ENCODE results near the gene GIMAP8.

GIMAP8 gene

GRCh38 chr7:150410680-150411346 lies 39.6 kb upstream of the GIMAP8 start:
- H3K9me3 Mint-ChIP-seq, result no peaks in the 10 kb centered on the region
- DNase-seq, result peak; percentile 57
- peak overlapping the region; percentile 59 for H3K4me3 Mint-ChIP-seq
- H3K27ac Mint-ChIP-seq, result peak overlapping the region; percentile 96
- TF ChIP-seq, protein P1, sequence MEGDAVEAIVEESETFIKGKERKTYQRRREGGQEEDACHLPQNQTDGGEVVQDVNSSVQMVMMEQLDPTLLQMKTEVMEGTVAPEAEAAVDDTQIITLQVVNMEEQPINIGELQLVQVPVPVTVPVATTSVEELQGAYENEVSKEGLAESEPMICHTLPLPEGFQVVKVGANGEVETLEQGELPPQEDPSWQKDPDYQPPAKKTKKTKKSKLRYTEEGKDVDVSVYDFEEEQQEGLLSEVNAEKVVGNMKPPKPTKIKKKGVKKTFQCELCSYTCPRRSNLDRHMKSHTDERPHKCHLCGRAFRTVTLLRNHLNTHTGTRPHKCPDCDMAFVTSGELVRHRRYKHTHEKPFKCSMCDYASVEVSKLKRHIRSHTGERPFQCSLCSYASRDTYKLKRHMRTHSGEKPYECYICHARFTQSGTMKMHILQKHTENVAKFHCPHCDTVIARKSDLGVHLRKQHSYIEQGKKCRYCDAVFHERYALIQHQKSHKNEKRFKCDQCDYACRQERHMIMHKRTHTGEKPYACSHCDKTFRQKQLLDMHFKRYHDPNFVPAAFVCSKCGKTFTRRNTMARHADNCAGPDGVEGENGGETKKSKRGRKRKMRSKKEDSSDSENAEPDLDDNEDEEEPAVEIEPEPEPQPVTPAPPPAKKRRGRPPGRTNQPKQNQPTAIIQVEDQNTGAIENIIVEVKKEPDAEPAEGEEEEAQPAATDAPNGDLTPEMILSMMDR (IDR thresholded peaks at IDR 0.05), result no peak
- H3K36me3 Mint-ChIP-seq (ENCODE audit: low read depth), result peaks cover 14% of the 10 kb centered on the region
- peaks cover 26% of the 10 kb centered on the region for H3K27me3 Mint-ChIP-seq (ENCODE audit: low read depth, poor library complexity)
- H3K4me1 Mint-ChIP-seq, result peaks cover 76% of the 10 kb centered on the region

DNA sequence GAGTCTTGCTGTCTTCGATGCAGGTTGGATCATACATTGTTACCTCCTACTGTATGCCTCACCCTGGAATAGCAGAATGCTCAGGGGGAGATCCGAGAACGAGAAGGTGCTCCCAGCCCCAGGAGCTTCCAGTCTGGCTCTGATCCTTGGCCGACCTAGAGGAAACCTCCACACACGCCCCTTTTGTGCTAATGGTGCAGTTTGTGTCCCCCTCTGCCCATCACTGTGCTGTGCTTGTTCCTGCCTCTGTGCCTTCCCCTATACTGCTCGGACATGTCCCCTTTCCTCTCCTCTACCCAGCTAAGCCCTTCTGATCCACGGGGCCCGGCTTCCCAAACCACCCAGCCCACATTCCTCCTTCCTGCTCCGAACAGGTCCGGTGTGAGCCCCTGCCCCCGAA lies 38.8 kb upstream of the GIMAP8 start:
- DNase-seq, result no peak
- no peak overlapping the region for H3K4me3 Mint-ChIP-seq
- H3K36me3 Mint-ChIP-seq (ENCODE audit: low read depth), result peaks cover 14% of the 10 kb centered on the region
- H3K9me3 Mint-ChIP-seq, result no peaks in the 10 kb centered on the region
- H3K27ac Mint-ChIP-seq, result peak overlapping the region; percentile 96
- peaks cover 76% of the 10 kb centered on the region for H3K4me1 Mint-ChIP-seq
- peaks cover 18% of the 10 kb centered on the region for H3K27me3 Mint-ChIP-seq (ENCODE audit: low read depth, poor library complexity)
- TF ChIP-seq, protein P1 (IDR thresholded peaks at IDR 0.05), result no peak

DNA sequence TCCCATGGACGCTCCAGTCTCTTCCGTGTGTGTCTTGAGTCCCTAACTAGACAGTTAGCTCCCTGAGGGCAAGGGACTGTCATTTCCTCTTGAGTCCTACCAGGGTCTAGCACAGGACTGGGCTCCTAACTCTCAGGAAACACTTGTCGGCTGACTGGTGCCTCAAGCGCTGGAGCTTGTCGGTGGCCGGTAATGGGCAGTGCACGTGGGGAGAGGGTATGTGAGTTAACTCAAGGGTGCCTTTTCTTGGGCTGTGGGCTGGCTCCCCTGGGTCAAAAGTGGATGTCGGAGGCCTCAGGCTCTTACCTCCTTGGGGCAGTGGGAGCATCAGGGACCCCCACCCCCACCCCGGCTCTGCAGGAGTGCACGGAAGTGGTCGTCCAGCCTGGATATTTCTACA lies 38.4 kb upstream of the GIMAP8 start:
- H3K27me3 Mint-ChIP-seq (ENCODE audit: low read depth, poor library complexity), result peaks cover 18% of the 10 kb centered on the region
- DNase-seq, result no peak
- TF ChIP-seq, protein P1 (IDR thresholded peaks at IDR 0.05), result no peak
- H3K9me3 Mint-ChIP-seq, result no peaks in the 10 kb centered on the region
- H3K27ac Mint-ChIP-seq, result no peak overlapping the region
- no peak overlapping the region for H3K4me3 Mint-ChIP-seq
- peaks cover 13% of the 10 kb centered on the region for H3K36me3 Mint-ChIP-seq (ENCODE audit: low read depth)
- peaks cover 71% of the 10 kb centered on the region for H3K4me1 Mint-ChIP-seq

DNA sequence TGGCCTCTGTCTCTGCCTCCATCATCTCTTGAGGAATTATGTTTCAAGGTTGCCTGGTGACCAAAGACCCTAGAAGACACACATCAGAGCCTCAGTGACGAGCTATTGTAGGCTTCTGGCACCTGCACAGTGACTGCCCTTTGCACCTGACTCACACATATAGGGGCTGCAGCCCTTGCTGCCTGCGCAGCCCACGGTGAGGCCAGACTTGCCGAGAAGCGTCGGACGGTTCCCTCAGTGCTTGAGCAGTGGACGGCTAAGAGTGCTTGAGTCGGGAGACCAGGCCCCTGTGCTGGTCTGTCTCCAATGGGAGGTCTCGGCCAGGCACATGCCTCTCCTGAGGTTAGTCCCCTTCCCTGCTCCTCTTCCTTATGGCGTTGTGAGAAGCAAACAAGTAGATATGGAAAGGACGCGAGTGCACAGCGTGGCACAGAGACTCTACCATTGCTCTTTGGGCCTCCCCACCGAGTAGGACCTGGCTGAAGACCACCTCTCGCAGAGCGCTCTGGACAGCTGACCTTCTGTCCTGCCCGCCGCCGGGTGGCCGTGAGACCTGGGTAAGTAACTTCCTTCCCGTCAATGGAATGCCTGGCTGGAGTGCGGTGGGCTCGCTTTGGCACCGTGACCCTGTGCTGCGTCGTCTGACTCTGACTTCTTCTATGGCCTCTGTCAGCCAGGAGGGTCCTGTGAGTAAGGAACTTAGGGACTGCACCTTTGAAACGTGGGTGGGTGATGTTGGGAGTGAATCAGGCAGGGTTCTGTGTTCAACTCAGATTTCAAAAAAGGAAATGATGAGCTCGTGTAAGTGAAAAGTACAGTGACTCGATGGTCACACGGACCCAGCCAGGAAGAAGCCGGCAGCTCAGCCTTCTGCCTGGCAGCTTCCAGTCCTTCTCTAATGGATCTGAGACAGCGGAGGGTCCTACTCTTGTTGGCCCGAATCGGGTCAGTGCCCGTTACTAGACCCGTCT lies 37.6 kb upstream of the GIMAP8 start:
- Mint-ChIP-seq H3K27ac (peak overlapping the region; percentile 38), H3K36me3 (ENCODE audit: low read depth) (peaks cover 9% of the 10 kb centered on the region), H3K4me3 (no peak overlapping the region), H3K9me3 (no peaks in the 10 kb centered on the region), H3K4me1 (peaks cover 70% of the 10 kb centered on the region), H3K27me3 (ENCODE audit: low read depth, poor library complexity) (peaks cover 22% of the 10 kb centered on the region)
- no peak for DNase-seq
- TF ChIP-seq, protein P1 (IDR thresholded peaks at IDR 0.05), result no peak

DNA sequence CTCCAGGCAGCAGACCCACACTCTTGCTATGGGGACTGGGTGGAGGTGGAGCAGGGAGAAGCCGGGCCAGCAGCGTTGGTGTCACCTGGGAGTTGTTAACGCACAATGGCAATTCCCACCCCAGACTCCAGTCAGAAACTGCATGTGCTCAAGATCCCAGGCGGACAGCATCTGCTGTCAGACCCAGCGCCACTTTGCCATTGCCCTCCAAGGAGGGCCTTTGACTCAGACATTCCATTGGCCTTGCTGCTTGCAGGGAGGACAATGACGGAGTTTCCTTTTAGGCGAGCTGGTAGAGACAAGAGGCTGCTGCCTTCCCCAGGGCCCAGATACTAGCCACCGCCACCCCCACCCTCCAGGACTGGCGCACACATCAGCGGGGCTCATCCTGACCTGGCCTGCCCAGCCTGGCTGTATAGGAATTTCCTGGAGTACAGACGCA lies 36.8 kb upstream of the GIMAP8 start:
- TF ChIP-seq, protein P1 (IDR thresholded peaks at IDR 0.05), result no peak
- Mint-ChIP-seq H3K4me1 (peaks cover 67% of the 10 kb centered on the region), H3K4me3 (no peak overlapping the region), H3K36me3 (ENCODE audit: low read depth) (peaks cover 6% of the 10 kb centered on the region), H3K9me3 (no peaks in the 10 kb centered on the region), H3K27ac (no peak overlapping the region), H3K27me3 (ENCODE audit: low read depth, poor library complexity) (peaks cover 22% of the 10 kb centered on the region)
- no peak for DNase-seq
